Measurements from ENCODE around the gene UBQLN4.

DNA sequence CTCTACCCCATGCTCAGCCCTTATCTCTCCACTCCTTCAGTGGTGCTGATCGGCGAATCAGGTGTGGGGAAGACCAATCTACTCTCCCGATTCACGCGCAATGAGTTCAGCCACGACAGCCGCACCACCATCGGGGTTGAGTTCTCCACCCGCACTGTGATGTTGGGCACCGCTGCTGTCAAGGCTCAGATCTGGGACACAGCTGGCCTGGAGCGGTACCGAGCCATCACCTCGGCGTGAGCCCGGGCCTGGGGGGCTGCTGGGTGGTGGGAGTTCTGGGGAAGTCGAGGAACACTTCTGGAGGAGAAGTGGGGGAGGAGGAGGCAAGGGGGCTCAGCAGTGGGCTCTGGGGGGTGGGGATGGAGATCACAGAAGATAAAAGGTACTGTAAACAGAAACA lies 12.3 kb upstream of the UBQLN4 start:
- TF ChIP-seq CTCF (IDR thresholded peaks at IDR 0.05), result no peak
- TF ChIP-seq, protein P1, sequence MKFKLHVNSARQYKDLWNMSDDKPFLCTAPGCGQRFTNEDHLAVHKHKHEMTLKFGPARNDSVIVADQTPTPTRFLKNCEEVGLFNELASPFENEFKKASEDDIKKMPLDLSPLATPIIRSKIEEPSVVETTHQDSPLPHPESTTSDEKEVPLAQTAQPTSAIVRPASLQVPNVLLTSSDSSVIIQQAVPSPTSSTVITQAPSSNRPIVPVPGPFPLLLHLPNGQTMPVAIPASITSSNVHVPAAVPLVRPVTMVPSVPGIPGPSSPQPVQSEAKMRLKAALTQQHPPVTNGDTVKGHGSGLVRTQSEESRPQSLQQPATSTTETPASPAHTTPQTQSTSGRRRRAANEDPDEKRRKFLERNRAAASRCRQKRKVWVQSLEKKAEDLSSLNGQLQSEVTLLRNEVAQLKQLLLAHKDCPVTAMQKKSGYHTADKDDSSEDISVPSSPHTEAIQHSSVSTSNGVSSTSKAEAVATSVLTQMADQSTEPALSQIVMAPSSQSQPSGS (CRISPR knock-in tag; IDR thresholded peaks at IDR 0.05; ENCODE audit: borderline replicate concordance, low read depth), result no peak
- TF ChIP-seq E2F5 (CRISPR knock-in tag; IDR thresholded peaks at IDR 0.05), result no peak
- TF ChIP-seq, protein P2, sequence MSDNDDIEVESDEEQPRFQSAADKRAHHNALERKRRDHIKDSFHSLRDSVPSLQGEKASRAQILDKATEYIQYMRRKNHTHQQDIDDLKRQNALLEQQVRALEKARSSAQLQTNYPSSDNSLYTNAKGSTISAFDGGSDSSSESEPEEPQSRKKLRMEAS (CRISPR knock-in tag; IDR thresholded peaks at IDR 0.05), result no peak
- no peak for TF ChIP-seq ELF4 (CRISPR knock-in tag; IDR thresholded peaks at IDR 0.05; ENCODE audit: low read depth)
- TF ChIP-seq, protein P3, sequence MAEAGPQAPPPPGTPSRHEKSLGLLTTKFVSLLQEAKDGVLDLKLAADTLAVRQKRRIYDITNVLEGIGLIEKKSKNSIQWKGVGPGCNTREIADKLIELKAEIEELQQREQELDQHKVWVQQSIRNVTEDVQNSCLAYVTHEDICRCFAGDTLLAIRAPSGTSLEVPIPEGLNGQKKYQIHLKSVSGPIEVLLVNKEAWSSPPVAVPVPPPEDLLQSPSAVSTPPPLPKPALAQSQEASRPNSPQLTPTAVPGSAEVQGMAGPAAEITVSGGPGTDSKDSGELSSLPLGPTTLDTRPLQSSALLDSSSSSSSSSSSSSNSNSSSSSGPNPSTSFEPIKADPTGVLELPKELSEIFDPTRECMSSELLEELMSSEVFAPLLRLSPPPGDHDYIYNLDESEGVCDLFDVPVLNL (CRISPR knock-in tag; IDR thresholded peaks at IDR 0.05; ENCODE audit: borderline replicate concordance, low read depth), result no peak
- no peak for TF ChIP-seq STAT6 (CRISPR knock-in tag; conservative IDR thresholded peaks at IDR 0.05; ENCODE audit: low read depth)
- TF ChIP-seq JUN (CRISPR knock-in tag; IDR thresholded peaks at IDR 0.05), result no peak
- TF ChIP-seq ESRRA (CRISPR knock-in tag; IDR thresholded peaks at IDR 0.05; ENCODE audit: borderline replicate concordance), result no peak
- no peak for TF ChIP-seq NFYB (CRISPR knock-in tag; conservative IDR thresholded peaks at IDR 0.05; ENCODE audit: low read depth)
- no peak for TF ChIP-seq MXD4 (CRISPR knock-in tag; IDR thresholded peaks at IDR 0.05; ENCODE audit: borderline replicate concordance)
- TF ChIP-seq HMGXB4 (CRISPR knock-in tag; IDR thresholded peaks at IDR 0.05), result no peak

Data from WTC11 (cell line).